ENCODE data around the gene CRACR2B.

DNA sequence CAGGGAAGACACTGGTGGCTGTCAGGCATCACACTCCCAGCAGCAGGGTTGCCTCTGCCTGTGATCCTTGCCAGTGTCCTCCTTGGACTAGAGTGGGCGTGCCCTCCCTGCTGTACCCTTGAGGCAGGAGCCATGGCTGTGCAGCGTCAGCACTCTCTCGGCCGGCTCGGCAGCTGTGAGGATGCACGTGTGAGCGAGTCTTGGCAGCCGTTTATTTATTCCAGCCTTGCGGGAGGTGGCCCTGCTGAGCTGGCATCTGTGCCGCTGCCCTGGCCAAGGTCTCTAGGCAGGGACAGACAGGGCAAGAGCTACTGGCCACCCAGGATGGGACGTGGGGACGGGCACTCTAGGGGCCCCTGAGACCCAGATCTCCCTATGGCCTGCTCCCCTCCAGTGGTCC, 48.8 kb downstream of the CRACR2B start:
- TF ChIP-seq CHD2 (IDR thresholded peaks at IDR 0.05; ENCODE audit: low read length) = no peak
- TF ChIP-seq TEAD4 (IDR thresholded peaks at IDR 0.05; ENCODE audit: low read depth, low read length) = no peak
- TF ChIP-seq CTCF (IDR thresholded peaks at IDR 0.05; ENCODE audit: control extremely low read depth in 1 of 3, insufficient read depth in 1 of 3, low read depth in 1 of 3, low read length in 3 of 3) = no peak
- no peak for TF ChIP-seq POLR2A (IDR thresholded peaks at IDR 0.05; ENCODE audit: control extremely low read depth in 1 of 2, low read depth in 2 of 2, low read length in 2 of 2)
- TF ChIP-seq JUN (IDR thresholded peaks at IDR 0.05; ENCODE audit: low read depth, low read length) = no peak
- TF ChIP-seq PHF8 (conservative IDR thresholded peaks at IDR 0.05; ENCODE audit: low read depth, low read length) = no peak
- TF ChIP-seq EZH2 (IDR thresholded peaks at IDR 0.05; ENCODE audit: low read depth, low read length, severe bottlenecking) = no peak

All from H1 (cell line).